DND-41 (cell line): Measurements from ENCODE around the gene B3GNT4.

Source experiments
- ATAC-seq: fragments of 200-7000 bp; cut with Tn5 transposase; 3 replicates; pipeline ENCODE4 v1.9.1; 2021; ENCODE audit warnings: low read depth; ENCODE audit not compliant: insufficient read depth
- DNase-seq: peaks from one replicate; pipeline ENCODE4 v3.0.0-alpha.2; 2020
- H2AFZ ChIP-seq: 2 replicates; pipeline ENCODE4 v1.6.0; 2012; ENCODE audit warnings: low read depth, low read length
- H3K27ac ChIP-seq: 2 replicates; pipeline ENCODE4 v1.5.1; 2012; ENCODE audit warnings: low read length, inconsistent platforms
- H3K27me3 ChIP-seq: fragments of 200-600 bp; sonication (generic); 2 replicates; pipeline ENCODE4 v1.6.0; 2012; ENCODE audit warnings: low read length, mild to moderate bottlenecking, inconsistent platforms; ENCODE audit not compliant: insufficient read depth, poor library complexity
- H3K36me3 ChIP-seq: 2 replicates; pipeline ENCODE4 v1.5.1; 2012; ENCODE audit warnings: low read length, inconsistent platforms; ENCODE audit not compliant: insufficient read depth
- H3K4me1 ChIP-seq: 2 replicates; pipeline ENCODE4 v1.5.1; 2012; ENCODE audit warnings: mild to moderate bottlenecking, low read length; ENCODE audit not compliant: insufficient read depth
- H3K4me2 ChIP-seq: 2 replicates; pipeline ENCODE4 v1.6.0; 2012; ENCODE audit warnings: mild to moderate bottlenecking, moderate library complexity, low read length, inconsistent platforms; ENCODE audit not compliant: insufficient read depth
- H3K4me3 ChIP-seq, 2 experiments: fragments of 200-600 bp in 1 of 2; shearing (Covaris generic) in 1 of 2; 2 replicates each; pipeline ENCODE4 v1.5.1; 2012 to 2016; ENCODE audit warnings: inconsistent platforms in 2 of 2, low read length in 2 of 2, mild to moderate bottlenecking in 2 of 2, low read depth in 1 of 2, moderate library complexity in 1 of 2
- H3K79me2 ChIP-seq: 2 replicates; pipeline ENCODE4 v1.6.0; 2012; ENCODE audit warnings: low read length, inconsistent platforms; ENCODE audit not compliant: insufficient read depth
- H3K9ac ChIP-seq: 2 replicates; pipeline ENCODE4 v1.6.0; 2012; ENCODE audit warnings: low read depth, mild to moderate bottlenecking, inconsistent platforms, low read length, moderate library complexity
- H3K9me3 ChIP-seq: 2 replicates; pipeline ENCODE4 v1.5.1; 2012; ENCODE audit warnings: low read length, moderate library complexity, mild to moderate bottlenecking, inconsistent platforms; ENCODE audit not compliant: insufficient read depth, severe bottlenecking
- H4K20me1 ChIP-seq: 2 replicates; pipeline ENCODE4 v1.6.0; 2012; ENCODE audit warnings: low read length; ENCODE audit not compliant: insufficient read depth
- CTCF ChIP-seq: IDR thresholded peaks from 2 replicates; pipeline ENCODE4 v1.5.1; 2012; ENCODE audit warnings: borderline replicate concordance, low read length, moderate library complexity, mild to moderate bottlenecking; ENCODE audit not compliant: poor library complexity, severe bottlenecking; ENCODE audit errors: extremely low read depth
- EZH2 ChIP-seq: IDR thresholded peaks from 3 replicates; pipeline ENCODE4 v1.6.1; 2012; ENCODE audit warnings: borderline replicate concordance, low read depth, mild to moderate bottlenecking, moderate library complexity, low read length, inconsistent platforms; ENCODE audit not compliant: severe bottlenecking

B3GNT4 gene

GRCh38 chr12:122182887-122183587 is 20.5 kb upstream of the B3GNT4 start, which contains the start of gene LRRC43:
Gene LRRC43 (plus strand): TSS chr12:122183123. CDS start chr12:122183145, 22 bp downstream.
- no peak within 1 kb of the TSS for H2AFZ ChIP-seq
- no peak within 1 kb of the TSS for H3K4me3 ChIP-seq
- H3K27ac ChIP-seq: no peak within 1 kb of the TSS
- no peak for ATAC-seq
- H3K36me3 ChIP-seq: no peaks in the 10 kb centered on the region
- H3K27me3 ChIP-seq: peaks cover 3% of the 10 kb centered on the region
- TF ChIP-seq CTCF: no peak
- no peak for TF ChIP-seq EZH2
- no peaks in the 10 kb centered on the region for H3K79me2 ChIP-seq
- H4K20me1 ChIP-seq: no peaks in the 10 kb centered on the region
- no peak within 1 kb of the TSS for H3K9ac ChIP-seq
- no peak for DNase-seq
- H3K4me1 ChIP-seq: no peaks in the 10 kb centered on the region
- no peak within 1 kb of the TSS for H3K4me2 ChIP-seq
- no peaks in the 10 kb centered on the region for H3K9me3 ChIP-seq

GRCh38 chr12:122183588-122183940 is 19.9 kb upstream of the B3GNT4 start:
- H3K27me3 ChIP-seq: peaks cover 3% of the 10 kb centered on the region
- no peak overlapping the region for H3K27ac ChIP-seq
- H3K36me3 ChIP-seq: no peaks in the 10 kb centered on the region
- H2AFZ ChIP-seq: no peak overlapping the region
- H3K9ac ChIP-seq: no peak overlapping the region
- H4K20me1 ChIP-seq: no peaks in the 10 kb centered on the region
- no peaks in the 10 kb centered on the region for H3K4me1 ChIP-seq
- no peak overlapping the region for H3K4me2 ChIP-seq
- no peak for ATAC-seq
- no peaks in the 10 kb centered on the region for H3K9me3 ChIP-seq
- DNase-seq: no peak
- H3K4me3 ChIP-seq: no peak overlapping the region
- no peaks in the 10 kb centered on the region for H3K79me2 ChIP-seq
- TF ChIP-seq EZH2 (no peak), CTCF (no peak)

GRCh38 chr12:122184517-122184916 is 19.0 kb upstream of the B3GNT4 start:
- Histone ChIP-seq H3K4me1 (no peaks in the 10 kb centered on the region), H4K20me1 (no peaks in the 10 kb centered on the region), H3K27me3 (peaks cover 3% of the 10 kb centered on the region), H3K4me2 (no peak overlapping the region), H3K9ac (no peak overlapping the region), H3K79me2 (no peaks in the 10 kb centered on the region), H2AFZ (no peak overlapping the region; the same call in 1 of the 2 replicates), H3K4me3 (no peak overlapping the region), H3K27ac (no peak overlapping the region), H3K9me3 (no peaks in the 10 kb centered on the region), H3K36me3 (no peaks in the 10 kb centered on the region)
- no peak for TF ChIP-seq EZH2
- no peak for TF ChIP-seq CTCF
- ATAC-seq: no peak
- no peak for DNase-seq
